Natural killer cell (primary cell): ENCODE measurements around the gene SFR1. TPM values are rescaled to one million over a fixed set of nuclear protein-coding genes. Genes with fewer than 3 reads are reported as not detected.
A peak's percentile ranks its signal among the peaks of the same experiment; 100 is the strongest.

Experiments used
- ATAC-seq, 3 donors: fragments of 150-1000 bp in 2 of 3; fragments of 200-7000 bp in 1 of 3; cut with Tn5 transposase; 1 replicate in 1 of 3; 2 replicates in 2 of 3; pipeline ENCODE4 v1.10.0; 2021; ENCODE audit warnings: mild to moderate bottlenecking in 2 of 3, moderate library complexity in 2 of 3
- DNase-seq, 2 donors: peaks; one replicate each; pipeline versions ENCODE4 v3.0.0 to v3.0.0-alpha.2; 2013 to 2021; ENCODE audit warnings: mixed read lengths in 1 of 2
- H3K27ac ChIP-seq: one replicate; pipeline ENCODE4 v1.5.1; 2013; ENCODE audit warnings: mild to moderate bottlenecking, low read length
- H3K27me3 ChIP-seq: one replicate; pipeline ENCODE4 v1.6.1; 2013; ENCODE audit warnings: low read length; ENCODE audit not compliant: control insufficient read depth, insufficient read depth
- H3K36me3 ChIP-seq: one replicate; pipeline ENCODE4 v1.6.1; 2013; ENCODE audit warnings: low read length; ENCODE audit not compliant: control insufficient read depth, insufficient read depth
- H3K4me1 ChIP-seq: one replicate; pipeline ENCODE4 v1.6.1; 2013; ENCODE audit warnings: low read length; ENCODE audit not compliant: control insufficient read depth, insufficient read depth
- H3K4me3 ChIP-seq: one replicate; pipeline ENCODE4 v1.5.1; 2013; ENCODE audit warnings: low read length
- H3K9me3 ChIP-seq: one replicate; pipeline ENCODE4 v1.6.1; 2013; ENCODE audit warnings: low read length; ENCODE audit not compliant: control insufficient read depth, insufficient read depth
- H3K27ac Mint-ChIP-seq, 2 donors: one replicate each; pipeline ENCODE4 v1.8.0; 2022; ENCODE audit warnings: mild to moderate bottlenecking in 2 of 2, mixed read lengths in 2 of 2, moderate library complexity in 1 of 2
- H3K27me3 Mint-ChIP-seq, 2 donors: one replicate each; pipeline ENCODE4 v1.8.0; 2022; ENCODE audit warnings: low read depth in 2 of 2, mixed read lengths in 2 of 2
- H3K36me3 Mint-ChIP-seq: one replicate; pipeline ENCODE4 v1.8.0; 2022; ENCODE audit warnings: mixed read lengths
- H3K4me1 Mint-ChIP-seq, 2 donors: one replicate each; pipeline ENCODE4 v1.8.0; 2022; ENCODE audit warnings: mixed read lengths in 2 of 2
- H3K4me3 Mint-ChIP-seq: one replicate; pipeline ENCODE4 v1.8.0; 2022; ENCODE audit warnings: mild to moderate bottlenecking, moderate library complexity, mixed read lengths
- H3K9me3 Mint-ChIP-seq, 2 donors: one replicate each; pipeline ENCODE4 v1.8.0; 2022; ENCODE audit warnings: mixed read lengths in 2 of 2
- WGBS: methylation state at CpG from one replicate; pipeline ENCODE4 v1.1.7; 2013; ENCODE audit warnings: missing lambda C conversion rate; ENCODE audit not compliant: insufficient coverage; 5-methylcytosine and 5-hydroxymethylcytosine counted together
- intact Hi-C: fragments of 100-400 bp; cut with micrococcal nuclease; formaldehyde crosslinking; loops from one replicate; pipeline ENCODE4 v1.14.2; 2022
- total RNA-seq, 4 donors: library from RNA; stranded (reverse); fragments of 120-200 nt in 1 of 4; gene quantifications; one replicate each; pipeline versions ENCODE4 v1.2.3 to v1.2.4, GENCODE V29; 2013 to 2022
- TF ChIP-seq, protein P1 (sequence below): fragments of 200-600 bp; IDR thresholded peaks from one replicate; pipeline ENCODE4 v1.8.0; 2022; ENCODE audit warnings: antibody characterized with exemption

Gene SFR1
- total RNA-seq, 3 donors from 2014 or later (not counting 1 experiment from before 2014, with no cell fraction given): 9.1 to 19.1 (median 18.3) TPM

DNA sequence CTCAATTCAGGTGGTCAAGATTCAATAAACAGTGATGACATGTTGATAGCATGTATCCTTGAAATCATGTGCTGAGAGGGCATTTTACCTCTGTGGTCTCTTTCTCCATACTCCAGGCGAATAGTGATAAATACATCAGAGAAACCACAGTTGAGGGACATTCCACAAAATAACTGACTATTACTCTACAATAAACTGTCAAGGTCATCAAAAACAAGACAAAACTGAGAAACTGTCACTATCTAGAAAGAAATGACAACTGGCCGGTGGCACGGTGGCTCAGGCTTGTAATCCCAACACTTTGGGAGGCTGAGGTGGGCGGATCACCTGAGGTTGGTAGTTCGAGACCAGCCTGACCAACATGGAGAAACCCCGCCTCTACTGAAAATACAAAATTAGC lies 16.2 kb downstream of the SFR1 start:
- 79% methylated on average over 6 of the region's 6 CpGs for WGBS
- H3K4me1 Mint-ChIP-seq: no peaks in the 10 kb centered on the region
- no peaks in the 10 kb centered on the region for H3K9me3 ChIP-seq
- intact Hi-C loops: no loop called here
- no peak overlapping the region for H3K4me3 ChIP-seq
- peaks cover 17 to 22% of the 10 kb centered on the region in 2 donors for H3K27me3 Mint-ChIP-seq
- H3K9me3 Mint-ChIP-seq: no peaks in the 10 kb centered on the region
- no peak for ATAC-seq
- no peak overlapping the region for H3K4me3 Mint-ChIP-seq
- no peaks in the 10 kb centered on the region for H3K4me1 ChIP-seq
- no peak for DNase-seq
- no peak overlapping the region for H3K27ac Mint-ChIP-seq
- H3K36me3 ChIP-seq: no peaks in the 10 kb centered on the region
- TF ChIP-seq, protein P1, sequence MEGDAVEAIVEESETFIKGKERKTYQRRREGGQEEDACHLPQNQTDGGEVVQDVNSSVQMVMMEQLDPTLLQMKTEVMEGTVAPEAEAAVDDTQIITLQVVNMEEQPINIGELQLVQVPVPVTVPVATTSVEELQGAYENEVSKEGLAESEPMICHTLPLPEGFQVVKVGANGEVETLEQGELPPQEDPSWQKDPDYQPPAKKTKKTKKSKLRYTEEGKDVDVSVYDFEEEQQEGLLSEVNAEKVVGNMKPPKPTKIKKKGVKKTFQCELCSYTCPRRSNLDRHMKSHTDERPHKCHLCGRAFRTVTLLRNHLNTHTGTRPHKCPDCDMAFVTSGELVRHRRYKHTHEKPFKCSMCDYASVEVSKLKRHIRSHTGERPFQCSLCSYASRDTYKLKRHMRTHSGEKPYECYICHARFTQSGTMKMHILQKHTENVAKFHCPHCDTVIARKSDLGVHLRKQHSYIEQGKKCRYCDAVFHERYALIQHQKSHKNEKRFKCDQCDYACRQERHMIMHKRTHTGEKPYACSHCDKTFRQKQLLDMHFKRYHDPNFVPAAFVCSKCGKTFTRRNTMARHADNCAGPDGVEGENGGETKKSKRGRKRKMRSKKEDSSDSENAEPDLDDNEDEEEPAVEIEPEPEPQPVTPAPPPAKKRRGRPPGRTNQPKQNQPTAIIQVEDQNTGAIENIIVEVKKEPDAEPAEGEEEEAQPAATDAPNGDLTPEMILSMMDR: no peak
- H3K36me3 Mint-ChIP-seq: no peaks in the 10 kb centered on the region
- H3K27ac ChIP-seq: no peak overlapping the region
- H3K27me3 ChIP-seq: peaks cover 4% of the 10 kb centered on the region

GRCh38 chr10:104139221-104139620 lies 17.2 kb downstream of the SFR1 start:
- Mint-ChIP-seq H3K27ac (no peak overlapping the region), H3K4me3 (no peak overlapping the region), H3K36me3 (no peaks in the 10 kb centered on the region), H3K9me3 (no peaks in the 10 kb centered on the region), H3K27me3 (peaks cover 11 to 25% of the 10 kb centered on the region in 2 donors), H3K4me1 (no peaks in the 10 kb centered on the region)
- H3K27ac ChIP-seq: no peak overlapping the region
- peaks cover 4% of the 10 kb centered on the region for H3K27me3 ChIP-seq
- DNase-seq (peak in 1 of 2 donors; percentile 47), ATAC-seq (no peak)
- intact Hi-C loops: no loop called here
- TF ChIP-seq, protein P1: peak; percentile 24
- no peaks in the 10 kb centered on the region for H3K9me3 ChIP-seq
- no peaks in the 10 kb centered on the region for H3K4me1 ChIP-seq
- WGBS: 86% methylated on average over 3 of the region's 5 CpGs
- no peaks in the 10 kb centered on the region for H3K36me3 ChIP-seq
- H3K4me3 ChIP-seq: no peak overlapping the region

- DNase-seq: no peak
- H3K27ac Mint-ChIP-seq: no peak overlapping the region
- H3K9me3 ChIP-seq: no peaks in the 10 kb centered on the region
- H3K9me3 Mint-ChIP-seq: no peaks in the 10 kb centered on the region
- H3K36me3 ChIP-seq: no peaks in the 10 kb centered on the region
- no peaks in the 10 kb centered on the region for H3K4me1 ChIP-seq
- H3K4me3 ChIP-seq: no peak overlapping the region
- ATAC-seq: no peak
- TF ChIP-seq, protein P1: no peak
- intact Hi-C loops: no loop called here
- 57% methylated on average over 1 of the region's 1 CpG for WGBS
- no peaks in the 10 kb centered on the region for H3K4me1 Mint-ChIP-seq
- peaks cover 13 to 44% of the 10 kb centered on the region in 2 donors for H3K27me3 Mint-ChIP-seq
- no peaks in the 10 kb centered on the region for H3K36me3 Mint-ChIP-seq
- H3K27ac ChIP-seq: no peak overlapping the region
- H3K27me3 ChIP-seq: peaks cover 6% of the 10 kb centered on the region
- no peak overlapping the region for H3K4me3 Mint-ChIP-seq
These were observed 20.1 kb downstream of the SFR1 start for GRCh38 chr10:104142081-104142480.

- ATAC-seq (no peak), DNase-seq (no peak)
- TF ChIP-seq, protein P1: no peak
- peaks cover 4% of the 10 kb centered on the region for H3K27me3 ChIP-seq
- no peaks in the 10 kb centered on the region for H3K9me3 ChIP-seq
- Mint-ChIP-seq H3K27me3 (peaks cover 15 to 48% of the 10 kb centered on the region in 2 donors), H3K4me1 (no peaks in the 10 kb centered on the region), H3K4me3 (no peak overlapping the region), H3K27ac (no peak overlapping the region), H3K9me3 (no peaks in the 10 kb centered on the region), H3K36me3 (no peaks in the 10 kb centered on the region)
- no peaks in the 10 kb centered on the region for H3K4me1 ChIP-seq
- H3K27ac ChIP-seq: no peak overlapping the region
- intact Hi-C loops: no loop called here
- H3K36me3 ChIP-seq: no peaks in the 10 kb centered on the region
- no peak overlapping the region for H3K4me3 ChIP-seq
- 100% methylated on average over 1 of the region's 3 CpGs for WGBS
These were observed 21.9 kb downstream of the SFR1 start for GRCh38 chr10:104143829-104144228.
